Hypothalamus (tissue), 51 donors: ENCODE results near the gene ALG11.
"Not testable (repeated sequence)": the region's sequence is repeated elsewhere in the genome, so short reads cannot be mapped to it uniquely, and the experiment has no call there.

Source experiments
- DNase-seq, 51 donors: peaks; one replicate each; lab custom pipeline; 2025; lab: John Stamatoyannopoulos, UW

The ALG11 gene

DNA sequence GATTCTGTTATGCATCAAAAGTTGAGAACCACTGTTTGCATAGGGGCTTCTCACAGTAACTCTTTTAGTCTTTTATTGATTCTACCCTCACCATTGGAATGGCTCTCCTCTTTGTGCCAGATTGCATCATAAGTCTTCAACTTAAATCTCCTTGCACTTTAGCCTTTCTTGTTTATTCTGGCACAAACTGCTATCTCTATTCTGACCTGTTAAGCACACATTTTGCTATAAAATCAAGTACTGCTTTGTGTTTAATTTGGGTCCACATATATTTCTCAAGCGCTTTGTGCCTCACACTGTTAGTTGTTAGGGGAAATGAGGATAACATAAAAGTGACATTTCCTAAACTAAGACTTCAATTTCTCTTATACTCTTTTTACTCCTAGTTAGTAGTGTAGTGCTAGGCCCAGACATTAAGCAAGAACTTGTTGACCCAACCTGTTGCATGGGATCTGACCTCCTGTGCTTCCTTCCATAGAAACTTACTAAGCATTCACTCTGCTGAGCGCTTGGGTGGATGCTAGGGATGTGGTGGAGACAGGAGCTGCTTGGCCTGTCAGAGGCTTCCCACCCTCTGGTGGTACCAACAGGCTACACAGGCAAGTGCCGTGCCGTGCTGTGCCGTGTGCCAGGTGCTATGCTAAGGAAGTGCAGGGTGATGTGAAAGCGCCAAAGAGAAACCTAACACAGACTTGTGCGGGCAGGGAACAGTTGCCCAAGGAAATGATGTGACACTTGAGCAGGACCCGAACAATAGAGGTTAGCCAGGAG, 13.5 kb downstream of the ALG11 start:
- DNase-seq: no peak

DNA sequence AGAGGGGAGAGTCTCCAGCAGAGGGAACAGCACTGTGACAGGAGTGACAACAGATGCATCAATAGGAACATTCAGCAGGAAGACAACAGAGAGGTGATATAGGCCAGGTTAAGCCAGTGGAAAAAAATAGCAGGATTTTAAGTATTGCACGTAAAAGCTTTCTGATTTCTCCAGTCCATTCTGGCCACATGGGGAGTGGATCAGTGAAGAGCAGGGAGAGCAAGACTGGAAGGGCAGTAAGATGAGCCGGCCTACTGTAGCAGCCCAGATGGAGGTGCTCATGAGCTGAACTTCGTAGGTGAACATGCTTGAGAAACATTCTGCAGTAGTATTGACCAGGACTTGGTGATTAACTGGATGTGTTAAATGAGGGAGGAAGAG, 14.0 kb downstream of the ALG11 start:
- no peak for DNase-seq

DNA sequence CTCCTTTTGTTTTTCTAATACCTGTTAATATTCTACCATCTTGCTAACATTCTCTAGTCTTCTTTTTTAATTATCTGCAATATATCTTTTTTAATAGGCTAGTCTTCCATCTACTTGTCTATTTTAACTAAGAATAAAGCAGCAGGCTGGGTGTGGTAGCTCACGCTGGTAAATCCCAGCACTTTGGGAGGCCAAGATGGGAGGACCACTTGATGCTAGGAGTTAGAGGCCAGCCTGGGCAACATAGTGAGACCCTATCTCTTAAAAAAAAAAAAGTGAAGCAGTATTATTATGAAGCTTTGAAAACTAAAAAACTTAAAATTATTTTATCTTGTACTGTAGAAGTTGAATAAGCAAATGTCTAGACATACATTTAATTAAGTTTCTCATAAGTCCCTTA, 15.6 kb downstream of the ALG11 start:
- DNase-seq: no peak

DNA sequence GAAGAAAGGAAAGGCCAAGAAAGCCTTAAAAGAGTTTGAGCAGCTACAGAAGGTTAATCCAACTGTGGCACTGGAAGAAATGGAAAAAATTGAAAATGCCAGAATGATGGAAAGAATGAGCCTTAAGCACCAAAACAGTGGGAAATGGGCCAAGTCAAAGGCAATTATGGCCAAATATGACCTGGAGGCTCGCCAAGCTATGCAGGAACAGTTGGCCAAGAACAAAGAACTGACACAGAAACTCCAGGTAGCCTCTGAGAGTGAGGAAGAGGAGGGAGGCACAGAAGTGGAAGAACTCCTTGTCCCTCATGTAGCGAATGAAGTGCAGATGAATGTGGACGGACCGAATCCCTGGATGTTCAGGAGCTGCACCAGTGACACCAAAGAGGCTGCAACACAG, 17.4 kb downstream of the ALG11 start:
- no peak for DNase-seq

DNA sequence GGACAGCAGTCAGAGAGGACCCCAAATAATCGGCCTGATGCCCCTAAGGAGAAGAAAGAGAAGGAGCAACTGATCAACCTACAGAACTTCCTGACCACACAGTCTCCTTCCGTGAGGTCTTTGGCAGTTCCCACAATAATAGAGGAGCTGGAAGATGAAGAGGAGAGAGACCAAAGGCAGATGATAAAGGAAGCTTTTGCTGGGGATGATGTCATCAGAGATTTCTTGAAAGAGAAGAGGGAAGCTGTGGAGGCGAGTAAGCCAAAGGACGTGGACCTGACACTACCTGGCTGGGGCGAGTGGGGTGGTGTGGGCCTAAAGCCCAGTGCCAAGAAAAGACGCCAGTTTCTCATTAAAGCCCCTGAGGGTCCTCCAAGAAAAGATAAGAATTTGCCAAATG, 18.2 kb downstream of the ALG11 start:
- DNase-seq: not testable (repeated sequence)

DNA sequence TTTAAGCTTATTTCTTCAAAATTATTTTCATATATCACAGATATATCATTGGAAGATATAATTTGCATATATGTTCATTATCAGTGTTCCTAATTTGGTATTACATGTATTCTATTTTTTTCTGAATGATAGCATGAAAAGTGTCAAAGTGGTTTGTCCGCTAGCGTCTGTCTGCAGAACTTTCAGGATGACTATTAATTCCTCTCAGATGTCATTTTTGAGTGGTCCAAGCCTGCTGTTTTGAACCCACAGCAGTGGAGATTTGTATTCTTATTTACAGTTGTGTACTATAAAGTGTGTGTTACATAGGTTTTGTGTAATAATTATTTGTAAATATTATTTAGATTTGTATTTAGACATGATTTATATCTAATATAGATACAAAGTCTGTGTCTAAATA, 20.8 kb downstream of the ALG11 start:
- no peak for DNase-seq

DNA sequence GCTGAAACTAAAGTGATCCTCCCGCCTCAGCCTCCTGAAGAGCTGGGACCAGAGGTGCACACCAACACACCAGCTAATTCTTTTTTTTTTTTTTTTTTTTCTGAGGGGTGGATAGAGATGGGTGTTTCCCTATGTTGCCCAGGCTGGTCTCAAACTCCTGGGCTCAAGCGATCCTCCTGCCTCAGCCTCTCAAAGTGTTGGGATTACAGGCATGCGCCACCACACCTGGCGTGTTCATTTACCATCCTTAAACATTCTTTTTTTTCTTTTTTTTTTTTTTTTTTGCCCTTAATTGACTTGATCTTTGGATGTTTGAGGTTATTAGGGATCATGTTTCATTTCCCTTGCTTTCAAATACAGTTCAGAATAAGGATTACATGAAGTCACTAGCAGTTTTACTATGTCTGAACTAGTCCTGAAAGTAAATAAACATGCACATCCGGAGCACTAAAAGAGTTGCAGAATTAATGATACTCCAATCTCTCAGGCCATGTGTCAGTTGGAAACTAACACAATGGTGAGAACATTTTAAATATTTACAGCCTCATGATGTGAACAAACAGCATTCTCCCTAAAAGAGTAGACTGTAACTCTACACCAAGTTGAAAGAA, 22.5 kb downstream of the ALG11 start:
- DNase-seq: no peak

DNA sequence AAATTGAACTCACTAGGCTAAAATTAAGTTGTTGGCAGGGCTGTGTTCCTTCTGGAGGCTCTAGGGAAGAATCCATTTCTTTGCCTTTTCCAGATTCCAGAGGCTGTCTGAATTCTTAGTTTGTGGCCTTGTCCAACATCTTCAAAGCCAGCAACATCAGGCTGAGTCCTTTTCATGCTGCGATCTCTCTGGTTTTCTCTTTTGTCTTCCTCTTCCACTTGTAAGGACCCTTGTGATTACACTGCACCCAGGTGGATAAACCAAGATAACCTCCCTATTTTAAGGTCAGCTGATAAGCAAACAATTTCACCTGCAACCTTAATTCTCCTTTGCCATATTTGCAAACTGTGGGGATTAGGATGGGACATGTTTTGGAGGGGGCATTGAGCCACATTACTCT, 23.8 kb downstream of the ALG11 start:
- DNase-seq: no peak

DNA sequence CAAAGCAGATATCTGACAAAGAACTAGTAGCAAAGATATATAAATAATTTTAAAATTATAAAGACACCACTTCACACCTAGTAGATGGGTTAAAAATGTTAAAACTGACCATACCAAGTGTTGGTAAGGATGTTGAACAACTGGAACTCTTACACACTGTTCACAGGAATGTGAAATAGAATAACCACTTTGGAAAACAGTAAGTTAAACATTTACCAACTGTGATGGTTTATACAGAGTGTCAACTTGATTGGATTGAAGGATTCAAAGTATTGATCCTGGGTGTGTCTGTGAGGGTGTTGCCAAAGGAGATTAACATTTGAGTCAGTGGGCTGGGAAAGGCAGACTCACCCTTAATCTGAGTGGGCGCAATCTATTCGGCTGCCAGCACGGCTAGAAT, 31.5 kb downstream of the ALG11 start:
- DNase-seq: no peak

DNA sequence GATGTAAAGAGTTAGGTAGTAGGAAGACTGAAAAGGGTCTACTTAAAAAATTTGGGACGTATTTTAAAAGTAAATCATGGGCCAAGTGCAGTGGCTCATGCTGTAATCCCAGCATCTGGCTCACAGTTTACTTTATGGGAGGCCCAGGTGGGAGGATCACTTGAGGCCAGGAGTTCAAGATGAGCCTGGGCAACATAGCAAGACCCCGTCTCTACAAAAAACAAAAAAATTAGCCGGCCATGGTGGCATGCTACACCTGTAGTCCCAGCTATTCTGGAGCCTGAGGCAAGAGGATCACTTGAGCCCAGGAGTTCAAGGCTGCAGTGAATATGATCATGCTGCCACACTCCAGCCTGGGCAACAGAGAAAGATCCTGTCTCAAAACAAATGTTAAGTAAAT, 35.3 kb downstream of the ALG11 start:
- DNase-seq: no peak

DNA sequence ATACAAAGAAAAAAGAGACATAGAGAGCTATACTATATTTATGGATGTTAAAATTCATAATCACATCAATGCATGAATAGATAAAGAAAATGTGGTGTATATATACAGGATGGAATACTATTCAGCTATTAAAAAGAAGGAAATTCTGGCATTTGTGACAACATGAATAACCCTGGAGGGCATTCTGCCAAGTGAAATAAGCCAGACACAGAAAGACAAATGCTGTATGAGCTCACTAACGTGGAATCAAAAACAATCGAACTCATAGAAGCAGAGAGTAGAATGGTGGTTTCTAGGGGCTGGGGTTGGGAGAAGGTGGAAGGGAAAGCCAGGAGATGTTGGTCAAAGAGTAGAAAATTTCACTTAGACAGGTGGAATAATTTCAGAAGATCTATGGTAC, 36.3 kb downstream of the ALG11 start:
- no peak for DNase-seq

DNA sequence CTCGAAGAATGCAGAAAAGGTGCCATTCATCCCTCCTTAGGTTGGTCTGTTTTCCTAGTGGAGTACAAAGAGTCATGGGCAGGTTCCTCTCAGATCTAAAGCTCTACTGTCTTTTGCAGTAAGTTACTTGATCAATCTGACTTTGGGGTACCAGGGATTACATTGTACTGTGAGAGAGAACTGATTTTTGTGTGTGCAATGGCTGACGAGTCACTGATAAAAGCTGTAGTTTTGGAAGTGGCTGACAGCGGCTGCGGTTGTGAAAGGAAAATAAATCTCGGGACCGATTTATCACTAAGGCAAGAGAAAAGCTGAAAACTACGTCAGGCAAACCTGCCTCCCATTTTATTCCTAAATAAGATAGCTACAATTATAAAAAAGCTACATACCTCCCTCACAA, 39.2 kb downstream of the ALG11 start:
- no peak for DNase-seq

DNA sequence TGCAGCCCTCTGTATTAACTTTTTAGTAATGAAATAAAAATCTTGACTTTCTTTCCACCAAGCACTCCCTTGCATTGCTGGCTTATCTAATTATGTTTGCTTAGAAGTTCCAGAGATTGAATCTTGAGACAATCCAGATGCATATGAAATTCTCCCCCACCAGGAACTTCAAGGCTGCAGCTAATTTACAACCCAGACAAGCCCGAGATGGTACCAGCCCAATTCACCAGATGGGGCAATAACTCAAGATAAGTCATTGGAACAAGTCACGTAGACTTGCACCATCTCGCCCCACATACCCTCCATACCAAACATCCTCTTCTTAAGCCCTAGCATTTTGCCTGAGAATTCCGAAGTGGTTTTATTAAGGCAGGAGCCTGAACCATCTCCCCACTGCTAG, 41.3 kb downstream of the ALG11 start:
- no peak for DNase-seq

DNA sequence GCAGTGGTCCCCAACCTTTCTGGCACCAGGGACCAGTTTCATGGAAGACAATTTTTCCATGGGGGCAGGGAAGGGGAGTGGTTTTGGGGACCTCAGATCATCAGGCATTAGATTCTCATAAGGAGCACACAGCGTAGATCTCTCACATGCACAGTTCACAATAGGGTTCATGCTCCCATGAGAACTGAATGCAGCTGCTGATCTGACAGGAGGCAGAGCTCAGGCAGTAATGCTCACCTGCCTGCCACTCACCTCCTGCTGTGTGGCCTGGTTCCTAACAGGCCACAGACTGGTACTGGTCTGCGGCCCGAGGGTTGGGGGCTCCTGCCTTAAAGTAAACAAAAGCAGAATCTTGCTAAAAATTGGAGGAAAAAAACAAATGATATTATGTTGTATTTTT, 48.9 kb downstream of the ALG11 start:
- not testable (repeated sequence) for DNase-seq

DNA sequence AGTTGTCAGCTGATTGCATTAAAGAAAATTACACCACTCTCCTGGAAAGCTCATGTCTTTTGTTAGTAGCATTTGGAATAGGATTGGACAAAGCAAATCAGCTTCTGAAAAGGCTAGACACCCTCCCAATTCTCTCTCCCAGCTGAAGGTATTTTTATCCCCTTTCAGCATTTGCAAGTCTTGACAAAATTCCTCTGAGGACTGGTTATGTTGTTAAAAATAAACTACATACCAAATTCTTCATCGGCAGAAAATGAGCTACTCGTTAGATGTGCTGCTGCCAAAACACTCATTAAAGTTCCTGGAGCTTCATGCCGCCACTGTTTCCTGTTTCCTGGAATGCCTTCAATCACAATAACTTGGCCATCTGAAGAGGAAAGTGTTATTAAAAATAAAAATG, 49.4 kb downstream of the ALG11 start:
- DNase-seq: no peak

DNA sequence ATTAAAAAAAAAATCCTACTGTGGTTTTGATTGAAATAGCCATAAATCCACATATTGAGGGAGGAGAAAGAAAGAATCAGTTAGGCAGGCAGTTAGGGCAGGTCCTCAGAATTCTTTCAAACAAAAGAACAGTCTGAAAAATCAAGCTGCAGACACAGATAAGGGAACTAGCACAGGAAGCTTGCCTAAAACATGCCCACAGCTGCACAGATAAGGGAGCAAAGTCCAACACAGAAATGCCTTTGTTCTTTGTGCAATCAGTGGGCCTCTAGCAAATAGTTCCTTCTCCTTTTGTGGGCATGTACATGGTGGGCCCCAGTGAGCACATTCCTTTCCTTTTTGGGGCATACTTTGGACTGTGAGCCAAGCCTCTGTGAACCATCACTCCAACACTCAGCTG, 55.0 kb downstream of the ALG11 start:
- no peak for DNase-seq

DNA sequence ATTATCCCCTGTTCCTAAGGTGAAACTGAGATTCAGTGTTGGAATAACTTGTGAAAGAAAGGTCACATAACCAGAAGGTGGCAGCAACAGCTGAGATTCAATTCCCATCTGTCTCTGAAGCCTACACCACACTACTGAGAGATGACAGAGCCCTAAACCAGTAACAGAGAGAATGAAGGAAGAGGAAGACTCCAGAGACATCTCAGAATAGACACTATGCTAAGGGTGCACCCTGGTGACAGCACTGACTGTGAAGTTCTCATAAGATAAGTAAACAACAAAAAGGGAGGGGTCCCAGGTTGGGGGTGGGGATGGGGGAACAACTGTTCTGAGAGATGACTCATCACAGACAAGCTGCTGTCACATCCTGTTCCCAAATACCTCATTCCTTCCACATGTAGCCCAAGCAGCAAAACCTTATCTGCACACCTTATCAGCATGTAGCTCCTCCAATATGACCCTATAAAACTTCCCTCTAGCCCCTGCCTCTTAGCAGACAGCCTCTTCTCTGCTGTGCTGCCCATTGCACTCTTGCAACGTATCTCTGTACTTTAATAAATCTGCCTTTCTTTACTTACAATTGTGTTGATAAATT, 58.8 kb downstream of the ALG11 start:
- no peak for DNase-seq
